Cardiac septum (tissue), 1 donor: ENCODE results near the gene ELP2. TPM values are rescaled to one million over a fixed set of nuclear protein-coding genes. Genes with fewer than 3 reads are reported as not detected.
A peak's percentile ranks its signal among the peaks of the same experiment; 100 is the strongest.

Experiments
- DNase-seq: peaks from one replicate; pipeline ENCODE4 v3.0.0-alpha.2; 2020; ENCODE audit warnings: low spot score
- intact Hi-C: fragments of 100-400 bp; cut with DNase I; formaldehyde crosslinking; loops from one replicate; pipeline ENCODE4 v1.14.0; 2022
- total RNA-seq: library from RNA; stranded (reverse); fragmentation: NEBNext Ultra II Directional; extraction: Animal tissue kit (Norgen Biotek cat#: 25700); gene quantifications from one replicate; pipeline ENCODE4 v1.2.1, GENCODE V29; 2021
- donor health status: DM: no; HTN: no; CAD: no.

ELP2 gene
- total RNA-seq, 1 donor from 2014 or later: 50.4 TPM

DNA sequence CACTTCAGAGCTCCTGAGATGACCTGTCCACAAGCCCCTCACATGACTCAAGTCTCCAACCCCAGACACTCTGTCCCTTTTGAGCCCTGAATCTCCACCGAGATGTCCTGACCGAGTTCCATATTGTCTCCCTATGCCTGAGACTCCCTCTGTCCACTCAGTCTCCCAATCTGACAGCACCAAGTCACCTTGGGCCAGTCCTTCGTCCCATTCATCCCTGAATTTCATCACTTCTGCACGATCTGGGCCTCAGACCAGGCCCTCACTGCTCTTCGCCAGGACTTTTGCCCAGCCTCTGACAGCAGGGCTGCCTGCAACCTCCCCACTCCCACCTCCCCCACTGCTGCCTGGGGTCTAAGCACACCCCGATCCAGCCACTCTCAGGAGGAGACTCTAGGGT, 53.3 kb downstream of the ELP2 start:
- no peak for DNase-seq
- intact Hi-C loops: loop anchor here (10.0 kb wide), 1 partner anchor 252 kb away; no protein-coding TSS in a partner anchor

DNA sequence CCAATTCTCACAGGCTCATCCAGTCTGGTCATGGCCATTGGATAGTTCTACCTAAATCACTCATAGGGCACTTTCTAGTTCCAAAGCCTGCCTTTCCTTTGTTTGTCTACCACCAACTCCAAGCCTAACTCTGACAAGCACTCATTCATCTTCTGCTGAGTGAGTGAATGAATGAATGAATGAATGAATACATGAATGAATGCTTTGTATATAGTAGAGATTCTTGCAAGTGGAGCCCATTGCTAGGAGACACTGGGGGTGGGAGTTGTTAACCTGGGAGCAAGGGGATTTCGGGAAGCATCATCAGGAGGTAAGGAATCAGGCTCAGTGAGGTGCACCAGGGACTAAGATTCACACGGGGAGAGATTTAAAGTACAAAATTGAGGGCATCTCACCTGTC, 54.3 kb downstream of the ELP2 start:
- intact Hi-C loops: loop anchor here (10.0 kb wide), 1 partner anchor 251 kb away; no protein-coding TSS in a partner anchor
- DNase-seq: no peak

DNA sequence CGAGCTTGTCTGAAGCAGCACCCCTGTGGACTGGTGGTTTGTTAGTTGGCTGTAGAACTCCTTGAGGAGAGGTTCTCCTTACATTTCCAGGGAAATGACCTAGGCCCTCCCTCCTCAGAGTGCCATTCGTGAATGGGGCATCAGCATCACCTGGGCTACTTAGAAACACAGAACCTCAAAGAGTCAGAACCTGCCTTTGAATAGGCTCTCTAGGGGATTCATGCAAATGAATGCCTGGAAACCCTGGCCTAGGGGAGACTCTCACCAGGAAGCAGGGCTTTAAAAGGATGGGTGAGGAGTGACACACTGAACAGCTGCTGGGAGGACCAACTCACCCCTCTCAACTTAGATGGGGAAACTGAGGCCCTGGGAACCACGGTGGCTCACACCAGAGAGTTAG, 55.5 kb downstream of the ELP2 start:
- intact Hi-C loops: loop anchor here (5.0 to 10.0 kb wide), 3 partner anchors 58 to 250 kb away; partner anchors contain the start of genes ELP2 and SLC39A6
- DNase-seq: no peak

DNA sequence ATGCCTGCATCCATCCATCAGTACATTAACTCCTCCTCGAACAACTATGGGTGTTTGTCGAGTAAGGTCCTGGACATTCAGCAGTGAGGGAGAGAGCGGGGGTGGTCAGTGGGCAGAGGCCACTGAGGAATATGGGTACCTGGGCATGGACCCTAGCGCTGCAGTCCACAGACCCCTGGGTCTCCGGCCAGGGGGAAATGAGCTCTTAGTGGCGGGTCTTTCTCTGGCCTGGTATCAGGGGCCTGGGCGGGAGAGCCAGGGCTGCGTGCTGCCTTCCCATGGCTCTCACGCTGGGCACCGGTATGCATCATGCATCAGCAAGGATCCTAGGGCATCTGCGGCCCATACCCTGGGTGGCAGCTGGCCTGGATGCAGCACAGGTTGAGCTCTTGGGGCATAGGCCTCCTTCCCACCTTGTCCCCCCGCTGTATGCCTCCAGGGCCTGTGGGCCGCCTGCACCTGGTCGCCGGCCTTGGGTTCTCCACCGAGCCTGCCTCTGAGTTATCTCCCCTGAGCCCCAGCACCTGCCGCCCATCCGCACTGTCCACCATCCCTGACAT, 56.3 kb downstream of the ELP2 start:
- intact Hi-C loops: loop anchor here (5.0 to 10.0 kb wide), 3 partner anchors 59 to 249 kb away; partner anchors contain the start of genes ELP2 and SLC39A6
- no peak for DNase-seq

DNA sequence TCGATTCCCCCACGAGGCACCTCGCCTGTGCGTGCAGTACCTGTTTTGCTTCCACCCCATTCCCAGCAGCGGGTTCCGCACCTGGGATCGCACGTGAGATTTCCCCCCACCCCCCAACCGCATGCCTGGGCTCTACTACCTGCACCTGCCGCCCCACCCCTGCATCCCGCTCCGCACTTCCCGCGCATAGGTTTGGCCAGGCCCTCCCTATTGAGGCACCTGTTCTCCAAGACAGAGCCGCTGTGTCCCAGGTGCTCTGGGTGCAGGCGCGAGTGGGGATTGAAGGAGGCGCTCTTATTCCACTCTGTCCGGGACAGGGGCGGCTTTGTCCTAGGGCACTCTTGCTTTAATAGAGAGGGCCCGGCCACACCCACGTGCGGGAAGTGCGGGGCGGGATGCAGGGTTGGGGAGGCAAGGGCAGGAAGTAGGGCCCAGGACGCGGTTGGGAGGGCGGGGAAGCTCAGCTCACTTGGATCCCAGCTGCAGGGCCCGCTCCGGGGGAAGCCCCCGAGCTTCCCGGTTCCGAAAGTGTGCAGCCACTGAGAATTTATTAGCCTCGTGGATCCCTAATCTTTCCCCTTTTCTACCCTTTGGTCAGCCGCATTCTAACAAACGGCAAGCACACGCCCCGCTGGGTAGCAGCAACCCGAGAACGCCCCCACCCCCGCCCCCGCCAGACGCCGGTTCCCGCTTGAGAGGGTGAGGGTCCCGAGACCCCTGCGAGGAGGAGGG, 56.9 kb downstream of the ELP2 start:
- no peak for DNase-seq
- intact Hi-C loops: loop anchor here (5.0 to 10.0 kb wide), 3 partner anchors 59 to 248 kb away; partner anchors contain the start of genes ELP2 and SLC39A6

DNA sequence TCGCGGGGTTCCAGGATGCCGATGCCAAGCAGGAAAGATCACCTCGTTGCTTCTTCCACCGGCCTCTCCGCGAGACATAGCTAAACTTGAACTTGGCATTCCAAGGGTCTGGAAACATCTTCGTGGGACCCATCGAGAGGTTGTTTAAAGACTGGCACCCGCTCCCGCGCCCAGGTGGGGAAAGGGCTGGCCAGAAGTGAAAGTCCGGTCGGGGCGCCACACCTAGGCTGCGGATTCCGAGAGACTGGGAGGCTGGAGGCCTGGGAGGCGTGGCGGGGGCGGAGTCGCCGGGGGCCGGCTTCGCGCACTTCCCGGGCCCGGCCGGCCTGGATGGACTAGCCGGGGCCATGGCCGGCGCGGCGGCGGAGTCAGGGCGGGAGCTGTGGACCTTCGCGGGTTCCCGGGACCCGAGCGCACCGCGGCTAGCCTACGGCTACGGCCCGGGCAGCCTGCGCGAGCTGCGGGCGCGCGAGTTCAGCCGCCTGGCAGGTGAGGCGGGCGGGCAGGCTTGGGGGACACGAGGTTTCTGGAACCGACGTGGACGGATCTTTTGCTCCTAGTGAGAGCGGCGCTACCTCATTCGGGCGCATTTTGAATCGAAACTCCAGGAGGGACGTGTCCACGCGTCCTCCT, 57.6 kb downstream of the ELP2 start, which contains the start of gene MOCOS:
Gene MOCOS, plus strand, starts transcription at position 305 of the 633 bp plus-strand sequence. Its CDS starts 43 bp downstream, at position 348.
- DNase-seq: peak; percentile 85
- intact Hi-C loops: loop anchor here (5.0 to 10.0 kb wide), 3 partner anchors 60 to 247 kb away; partner anchors contain the start of genes ELP2 and SLC39A6

DNA sequence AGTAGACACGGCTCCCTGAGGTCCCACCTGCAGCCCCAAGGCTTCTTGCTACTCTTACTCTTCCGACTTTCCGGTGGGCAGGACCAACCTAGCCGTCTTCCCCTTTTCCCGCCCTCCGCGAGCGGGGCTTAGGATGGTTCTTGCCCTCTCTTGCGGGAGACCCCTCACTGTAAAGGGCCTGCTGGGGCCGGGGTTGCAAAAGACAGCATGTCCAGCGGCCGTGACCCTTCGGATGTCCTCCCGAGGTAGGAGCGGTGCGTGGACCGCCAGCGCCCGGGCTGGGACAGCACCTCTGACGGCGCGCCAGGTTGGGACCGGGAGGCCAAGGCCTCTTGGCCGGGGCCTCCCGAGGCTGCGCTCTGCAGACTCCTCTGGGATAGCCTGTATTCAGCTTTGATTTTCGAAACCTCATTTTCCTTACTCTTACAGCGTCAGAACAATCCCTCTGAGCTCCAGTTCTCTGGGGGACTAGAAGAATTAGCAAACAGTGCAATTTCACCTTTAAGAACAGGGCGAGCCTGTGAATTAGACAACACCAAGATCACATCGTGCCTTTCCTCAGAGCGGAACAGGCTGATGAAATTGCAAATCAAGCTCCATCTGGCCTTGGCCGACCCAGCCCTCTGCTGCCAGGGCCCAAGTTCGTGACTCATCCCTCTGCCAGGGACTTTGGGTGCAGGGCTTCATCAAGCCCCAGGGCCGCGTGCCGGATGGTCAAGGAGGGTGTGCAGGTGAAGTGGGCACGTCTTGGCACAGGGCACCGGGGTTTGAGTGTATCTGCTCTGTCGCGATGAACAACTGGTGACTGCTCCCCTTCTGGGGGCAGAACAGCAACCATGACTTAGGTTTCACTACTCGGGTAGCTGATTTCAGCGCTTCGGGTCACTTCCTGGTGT, 58.4 kb downstream of the ELP2 start:
- intact Hi-C loops: loop anchor here (5.0 to 10.0 kb wide), 3 partner anchors 61 to 247 kb away; partner anchors contain the start of genes ELP2 and SLC39A6
- no peak for DNase-seq

DNA sequence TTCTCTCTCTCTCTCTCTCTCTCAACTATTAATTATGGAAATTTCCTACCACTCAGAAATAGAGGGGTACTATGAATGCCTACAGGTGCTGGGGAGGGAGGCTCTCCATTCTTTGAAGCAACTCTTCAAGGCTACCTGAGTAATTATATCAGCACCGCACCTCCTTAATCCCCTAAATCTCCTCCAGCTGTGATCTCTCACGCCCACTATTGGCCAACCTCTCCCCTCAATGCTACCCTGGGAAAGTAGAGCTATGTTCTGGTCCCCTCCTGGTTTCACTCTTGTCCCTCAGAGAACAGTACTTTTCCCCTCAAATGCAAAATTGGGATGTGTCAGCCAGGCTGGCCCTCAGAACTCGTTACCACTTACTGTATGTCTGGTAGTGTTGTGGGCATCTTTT, 59.2 kb downstream of the ELP2 start:
- intact Hi-C loops: loop anchor here (5.0 to 10.0 kb wide), 3 partner anchors 62 to 246 kb away; partner anchors contain the start of genes ELP2 and SLC39A6
- DNase-seq: peak; percentile 22

DNA sequence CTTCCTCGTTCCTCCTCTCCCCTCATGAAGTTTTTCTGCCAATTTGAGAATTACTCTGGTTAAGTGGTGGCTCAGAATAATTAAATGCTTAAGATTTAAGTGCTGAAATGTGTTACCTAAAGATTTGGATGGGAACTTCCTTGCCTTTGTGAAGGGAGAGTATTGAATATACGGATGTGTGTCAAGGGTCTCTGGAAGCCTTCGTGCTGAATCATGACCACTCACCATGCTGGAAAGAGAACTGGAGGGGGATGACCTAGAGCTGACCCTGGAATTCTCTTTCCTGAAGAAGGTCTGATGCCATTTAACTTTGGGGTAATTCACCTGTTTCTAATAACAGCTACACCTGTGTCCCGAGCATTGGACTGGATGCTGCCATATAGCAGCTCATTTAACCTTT, 59.8 kb downstream of the ELP2 start:
- intact Hi-C loops: loop anchor here (5.0 to 10.0 kb wide), 3 partner anchors 62 to 245 kb away; partner anchors contain the start of genes ELP2 and SLC39A6

DNA sequence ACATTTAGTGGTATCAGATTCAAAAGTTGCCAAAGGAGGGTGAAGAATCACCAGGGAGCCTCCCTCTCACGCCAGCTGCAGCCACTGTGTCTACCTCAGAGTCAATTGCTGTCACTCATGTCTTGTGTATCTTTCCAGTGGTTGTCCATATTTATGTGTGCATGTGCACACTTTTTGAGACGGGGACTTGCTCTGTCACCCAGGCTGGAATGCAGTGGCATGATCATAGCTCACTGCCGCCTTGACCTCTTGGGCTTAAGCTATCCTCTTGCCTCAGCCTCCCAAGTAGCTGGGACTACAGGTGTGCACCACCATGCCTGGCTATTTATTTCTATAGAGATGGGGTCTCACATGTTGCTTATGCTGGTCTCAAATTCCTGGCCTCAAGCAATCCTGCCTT, 61.6 kb downstream of the ELP2 start:
- no peak for DNase-seq
- intact Hi-C loops: no loop called here

More for the DNA sequence above, 59.8 kb downstream of the ELP2 start:
- no peak for DNase-seq

DNA sequence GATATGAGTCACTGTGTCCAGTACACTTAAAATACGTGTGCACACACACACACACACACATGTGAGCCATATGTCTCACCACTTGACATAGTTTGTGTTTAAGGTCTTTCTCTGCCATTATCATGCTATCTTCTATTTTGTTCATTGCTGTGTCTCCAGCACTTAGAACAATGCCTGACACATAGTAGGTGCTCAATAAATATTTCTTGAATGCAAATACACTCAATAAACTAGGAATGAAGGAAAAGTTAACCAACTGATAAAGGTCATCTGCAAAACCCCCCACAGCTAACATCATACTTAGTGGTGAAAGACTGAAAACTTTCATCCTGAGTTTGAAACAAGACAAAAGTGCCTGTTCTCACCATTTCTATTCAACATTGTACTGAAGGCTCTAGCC, 62.0 kb downstream of the ELP2 start:
- intact Hi-C loops: no loop called here
- DNase-seq: no peak

DNA sequence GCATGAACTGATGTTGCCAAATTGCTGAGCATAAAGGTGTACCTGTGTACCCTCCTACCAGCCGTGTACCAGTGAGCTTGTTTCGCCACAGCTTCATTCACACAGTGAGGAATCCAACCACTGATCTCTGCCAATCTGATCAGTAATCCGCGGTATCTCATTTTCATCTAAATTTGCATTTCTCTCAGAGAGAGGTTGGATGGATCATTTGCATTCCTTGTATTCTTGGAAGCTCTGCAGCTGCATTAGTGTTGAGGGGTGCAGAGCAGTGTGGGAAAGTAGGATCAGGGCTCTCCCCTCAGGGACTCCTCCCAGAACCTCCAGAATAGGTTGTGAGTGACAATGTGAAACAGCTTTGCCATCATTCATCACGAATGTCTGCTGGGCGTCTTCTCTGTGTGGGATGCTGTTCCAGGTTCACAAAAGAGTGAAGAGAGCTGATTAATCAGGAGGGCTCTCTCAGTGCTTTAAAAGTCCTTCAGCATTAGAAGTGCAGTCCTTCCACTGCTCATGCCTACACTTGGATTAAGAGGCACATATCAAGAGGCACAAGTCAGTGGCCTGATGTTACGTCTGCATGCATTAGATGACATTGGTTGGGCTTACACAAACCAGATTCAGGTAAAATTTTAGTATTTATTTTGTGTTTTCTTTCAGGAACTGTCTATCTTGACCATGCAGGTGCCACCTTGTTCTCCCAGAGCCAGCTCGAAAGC, 65.1 kb downstream of the ELP2 start:
- intact Hi-C loops: no loop called here

DNA sequence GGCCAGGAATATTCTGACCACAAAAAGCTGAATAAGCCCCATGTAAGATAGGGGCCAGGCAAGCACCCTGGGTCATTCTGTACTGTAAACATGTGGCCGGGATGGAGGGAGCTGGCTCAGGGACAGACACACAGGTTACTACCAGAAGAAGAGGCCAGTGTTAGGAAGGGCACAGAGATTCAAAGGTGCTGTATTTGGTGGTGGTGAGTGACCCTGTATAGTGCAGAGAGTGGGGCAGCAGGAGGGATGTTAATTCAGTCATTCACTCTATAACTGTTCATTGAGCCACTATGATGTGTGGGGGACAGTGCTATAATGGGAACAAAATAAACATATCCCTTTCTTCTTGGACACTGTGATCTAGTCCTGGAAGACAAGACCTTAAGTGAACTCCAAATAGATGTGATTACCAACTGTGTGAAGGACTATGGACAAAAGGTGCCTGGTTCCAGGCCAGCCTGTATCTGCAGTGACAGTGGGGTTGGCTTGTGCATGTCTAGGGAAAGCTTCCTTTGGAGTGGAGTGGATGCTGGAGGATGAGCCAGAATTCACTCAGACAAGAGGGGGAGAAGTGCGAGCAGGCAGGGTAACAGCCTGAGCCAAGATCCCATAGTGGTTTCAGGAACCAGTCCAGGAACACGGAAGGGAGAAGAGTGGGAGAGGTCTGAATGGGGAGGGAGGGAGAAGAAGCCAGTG, 65.9 kb downstream of the ELP2 start:
- intact Hi-C loops: no loop called here
- peak; percentile 46 for DNase-seq

More for the DNA sequence above, 65.1 kb downstream of the ELP2 start:
- peak; percentile 26 for DNase-seq

DNA sequence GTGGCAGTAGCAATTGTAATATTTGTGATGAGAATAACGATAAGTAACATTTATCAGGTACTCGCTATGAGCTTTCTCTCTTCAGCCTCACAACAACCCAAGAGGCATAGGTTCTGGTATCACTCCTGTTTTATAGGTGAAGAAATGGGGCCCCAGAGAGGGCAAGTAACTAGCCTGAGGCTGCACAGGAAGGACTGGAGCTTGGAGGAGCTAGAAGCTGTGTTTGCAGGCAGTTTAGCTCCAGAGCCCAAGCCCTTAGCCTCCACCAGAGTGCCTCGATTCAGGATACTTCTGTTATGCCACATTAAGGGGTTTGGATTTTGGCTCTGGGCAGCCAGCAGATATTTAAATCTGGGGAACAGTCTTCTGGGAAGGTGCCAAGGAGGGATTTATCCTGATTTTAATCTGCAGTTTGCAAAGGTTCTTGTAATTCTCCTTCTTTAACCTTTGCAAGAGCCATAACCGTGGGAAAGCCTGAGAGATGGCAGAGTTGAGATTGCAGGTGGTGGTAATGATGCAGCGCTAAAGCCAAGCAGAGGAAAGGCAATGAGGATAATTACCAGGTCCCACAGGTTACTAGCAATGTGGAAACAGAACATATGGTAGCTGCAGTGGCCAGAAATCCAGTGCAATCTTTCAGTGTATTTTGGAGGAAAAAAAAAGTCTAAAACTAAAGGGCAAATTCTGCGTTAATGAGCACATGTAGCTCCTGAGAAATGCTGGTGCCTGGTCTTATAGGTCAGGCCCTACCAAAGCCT, 66.7 kb downstream of the ELP2 start:
- intact Hi-C loops: no loop called here
- peak; percentile 27 for DNase-seq

DNA sequence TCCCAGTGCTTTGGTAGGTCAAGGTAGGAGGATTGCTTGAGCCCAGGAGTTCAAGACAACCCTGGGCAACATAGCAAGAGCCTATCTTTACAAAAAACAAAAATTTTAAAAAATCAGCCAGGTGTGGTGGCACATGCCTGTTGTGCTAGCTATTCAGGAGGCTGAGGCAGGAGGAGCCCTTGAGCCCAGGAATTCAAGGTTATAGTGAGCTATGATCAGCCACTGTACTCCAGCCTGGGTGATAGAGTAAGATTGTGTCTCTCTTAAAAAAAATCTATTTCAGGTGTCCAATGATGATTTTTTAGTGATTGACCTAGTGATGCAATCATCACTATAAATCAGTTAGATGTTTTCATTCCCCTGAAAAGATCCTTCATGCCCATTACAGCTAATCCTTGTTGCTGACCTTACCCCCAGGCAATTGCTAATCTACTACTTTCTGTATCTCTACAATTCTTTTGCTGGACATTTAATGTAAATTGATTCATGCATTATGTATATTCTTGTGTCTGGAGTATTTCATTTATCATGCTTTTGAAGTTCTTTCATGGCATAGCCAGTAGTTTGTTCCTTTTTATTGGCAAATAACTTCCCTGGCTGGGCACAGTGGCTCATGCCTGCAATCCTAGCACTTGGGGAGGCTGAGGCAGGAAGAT, 67.9 kb downstream of the ELP2 start:
- intact Hi-C loops: no loop called here
- DNase-seq: peak; percentile 20

DNA sequence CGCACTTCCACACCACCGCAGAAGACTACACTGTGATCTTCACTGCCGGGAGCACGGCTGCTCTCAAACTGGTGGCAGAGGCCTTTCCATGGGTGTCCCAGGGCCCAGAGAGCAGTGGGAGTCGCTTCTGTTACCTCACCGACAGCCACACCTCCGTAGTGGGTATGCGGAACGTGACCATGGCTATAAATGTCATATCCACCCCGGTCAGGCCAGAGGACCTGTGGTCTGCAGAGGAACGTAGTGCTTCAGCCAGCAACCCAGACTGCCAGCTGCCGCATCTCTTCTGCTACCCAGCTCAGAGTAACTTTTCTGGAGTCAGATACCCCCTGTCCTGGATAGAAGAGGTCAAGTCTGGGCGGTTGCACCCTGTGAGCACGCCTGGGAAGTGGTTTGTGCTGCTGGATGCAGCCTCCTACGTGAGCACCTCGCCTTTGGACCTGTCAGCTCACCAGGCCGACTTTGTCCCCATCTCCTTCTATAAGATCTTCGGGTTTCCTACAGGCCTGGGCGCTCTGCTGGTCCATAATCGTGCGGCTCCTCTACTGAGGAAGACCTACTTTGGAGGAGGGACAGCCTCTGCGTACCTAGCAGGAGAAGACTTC, 70.1 kb downstream of the ELP2 start:
- DNase-seq: peak; percentile 35
- intact Hi-C loops: loop anchor here (5.0 kb wide), 1 partner anchor 73 kb away; no protein-coding TSS in a partner anchor
